ENCODE results near the gene HELT. TPM values are rescaled to one million over a fixed set of nuclear protein-coding genes. Genes with fewer than 3 reads are reported as not detected.

The HELT gene
- total RNA-seq, 1 donor from 2014 or later = not detected

- no peaks in the 10 kb centered on the region for H3K36me3 ChIP-seq (ENCODE audit: control insufficient read depth, insufficient read depth, low read length)
- H3K4me3 ChIP-seq (ENCODE audit: low read depth, low read length) = no peak overlapping the region
- TF ChIP-seq CTCF (IDR thresholded peaks at IDR 0.05; ENCODE audit: insufficient read depth, low read length, severe bottlenecking) = no peak
- peaks cover 2% of the 10 kb centered on the region for H3K27me3 ChIP-seq (ENCODE audit: control insufficient read depth, insufficient read depth, low read length)
- FAIRE-seq = no peak
- DNase-seq (ENCODE audit: low read depth) = peak; percentile 29
Observed at GRCh38 chr4:184978211-184978610, 40.1 kb upstream of the HELT start.

GRCh38 chr4:184979461-184980124 is 38.7 kb upstream of the HELT start:
- no peak for DNase-seq (ENCODE audit: low read depth)
- Histone ChIP-seq H3K36me3 (ENCODE audit: control insufficient read depth, insufficient read depth, low read length) (no peaks in the 10 kb centered on the region), H3K27me3 (ENCODE audit: control insufficient read depth, insufficient read depth, low read length) (peaks cover 2% of the 10 kb centered on the region), H3K4me3 (ENCODE audit: low read depth, low read length) (no peak overlapping the region)
- no peak for TF ChIP-seq CTCF (IDR thresholded peaks at IDR 0.05; ENCODE audit: insufficient read depth, low read length, severe bottlenecking)
- peak; percentile 28 for FAIRE-seq

GRCh38 chr4:184980261-184980660 is 38.0 kb upstream of the HELT start:
- TF ChIP-seq CTCF (IDR thresholded peaks at IDR 0.05; ENCODE audit: insufficient read depth, low read length, severe bottlenecking) = no peak
- Histone ChIP-seq H3K36me3 (ENCODE audit: control insufficient read depth, insufficient read depth, low read length) (no peaks in the 10 kb centered on the region), H3K4me3 (ENCODE audit: low read depth, low read length) (no peak overlapping the region), H3K27me3 (ENCODE audit: control insufficient read depth, insufficient read depth, low read length) (peaks cover under 1% of the 10 kb centered on the region)
- FAIRE-seq (peak; percentile 40), DNase-seq (ENCODE audit: low read depth) (peak; percentile 44)

- peak; percentile 35 for DNase-seq (ENCODE audit: low read depth)
- Histone ChIP-seq H3K4me3 (ENCODE audit: low read depth, low read length) (no peak overlapping the region), H3K27me3 (ENCODE audit: control insufficient read depth, insufficient read depth, low read length) (no peaks in the 10 kb centered on the region), H3K36me3 (ENCODE audit: control insufficient read depth, insufficient read depth, low read length) (no peaks in the 10 kb centered on the region)
- TF ChIP-seq CTCF (IDR thresholded peaks at IDR 0.05; ENCODE audit: insufficient read depth, low read length, severe bottlenecking) = peak; percentile 46
- FAIRE-seq = peak; percentile 32
Observed at GRCh38 chr4:184983672-184984356, 34.5 kb upstream of the HELT start.

- FAIRE-seq = peak; percentile 99
- Histone ChIP-seq H3K36me3 (ENCODE audit: control insufficient read depth, insufficient read depth, low read length) (no peaks in the 10 kb centered on the region), H3K4me3 (ENCODE audit: low read depth, low read length) (no peak overlapping the region), H3K27me3 (ENCODE audit: control insufficient read depth, insufficient read depth, low read length) (no peaks in the 10 kb centered on the region)
- TF ChIP-seq CTCF (IDR thresholded peaks at IDR 0.05; ENCODE audit: insufficient read depth, low read length, severe bottlenecking) = no peak
- no peak for DNase-seq (ENCODE audit: low read depth)
Observed at GRCh38 chr4:184987493-184988031, 30.7 kb upstream of the HELT start.
